Heart left ventricle (tissue), 16 donors: ENCODE data around the gene PIK3R2. TPM values are rescaled to one million over a fixed set of nuclear protein-coding genes. Genes with fewer than 3 reads are reported as not detected.
A peak's percentile ranks its signal among the peaks of the same experiment; 100 is the strongest.

Source experiments
- ATAC-seq, 4 donors: fragments of 200-7000 bp; cut with Tn5 transposase; one replicate each; pipeline ENCODE4 v1.9.1; 2020 to 2022; ENCODE audit warnings: moderate library complexity in 4 of 4, mild to moderate bottlenecking in 3 of 4, moderate number of reproducible peaks in 1 of 4
- DNase-seq, 5 donors: peaks; one replicate each; pipeline ENCODE4 v3.0.0-alpha.2; 2020
- H3K27ac ChIP-seq, 12 donors: fragments of 200-600 bp; sonication (generic) in 4 of 12; one replicate each; pipeline versions ENCODE4 v1.5.0 to v1.8.0; 2016 to 2022; ENCODE audit warnings: mild to moderate bottlenecking in 2 of 12
- H3K27me3 ChIP-seq, 9 donors: fragments of 200-600 bp; sonication (generic) in 2 of 9; one replicate each; pipeline versions ENCODE4 v1.5.1 to v1.8.0; 2016 to 2022; ENCODE audit warnings: mild to moderate bottlenecking in 3 of 9
- H3K36me3 ChIP-seq, 9 donors: fragments of 200-600 bp; sonication (generic) in 2 of 9; one replicate each; pipeline versions ENCODE4 v1.5.0 to v1.8.0; 2018 to 2022; ENCODE audit warnings: mild to moderate bottlenecking in 2 of 9
- H3K4me1 ChIP-seq, 12 donors: fragments of 200-600 bp; sonication (generic) in 4 of 12; one replicate each; pipeline versions ENCODE4 v1.5.0 to v1.8.0; 2016 to 2022; ENCODE audit warnings: mild to moderate bottlenecking in 3 of 12
- H3K4me3 ChIP-seq, 12 donors: fragments of 200-600 bp; sonication (generic) in 4 of 12; one replicate each; pipeline versions ENCODE4 v1.5.0 to v1.8.0; 2017 to 2022; ENCODE audit warnings: mild to moderate bottlenecking in 9 of 12, moderate library complexity in 4 of 12
- H3K9me3 ChIP-seq, 12 donors: fragments of 200-600 bp; sonication (generic) in 4 of 12; one replicate each; pipeline versions ENCODE4 v1.5.0 to v1.8.0; 2016 to 2022; ENCODE audit warnings: mild to moderate bottlenecking in 1 of 12
- POLR2A ChIP-seq, 2 donors: fragments of 450-650 bp; IDR thresholded peaks; one replicate each; pipeline ENCODE4 v1.6.1; 2017; ENCODE audit warnings: antibody characterized with exemption in 2 of 2, mild to moderate bottlenecking in 2 of 2, moderate library complexity in 2 of 2
- WGBS, 4 donors: extraction: QIAGEN DNeasy Blood & Tissue Kit in 2 of 4; methylation state at CpG; one replicate each; pipeline versions ENCODE4 v1.1.5 to v1.1.7; 2013 to 2018; 5-methylcytosine and 5-hydroxymethylcytosine counted together
- intact Hi-C, 10 donors: fragments of 100-400 bp; cut with DNase I; formaldehyde crosslinking; loops; one replicate each; pipeline versions ENCODE4 v1.11.1 to v1.14.2; 2022
- polyA plus RNA-seq, 2 donors: library from polyadenylated mRNA; stranded (reverse); fragments of 200-250 nt; gene quantifications; one replicate each; pipeline ENCODE4 v1.2.3, GENCODE V29; 2013
- total RNA-seq, 9 donors: library from RNA; depleted of rRNA in 2 of 9; stranded (reverse); fragments of >200 nt in 2 of 9; fragmentation: NEBNext Ultra II Directional in 3 of 9; extraction: Animal tissue kit (Norgen Biotek cat#: 25700) in 3 of 9; gene quantifications; one replicate each; pipeline versions ENCODE4 v1.1.0 to v1.2.4, GENCODE V29; 2016 to 2023
- TF ChIP-seq, protein P1 (sequence below), 12 donors: fragments of 200-600 bp; sonication (generic) in 4 of 12; IDR thresholded peaks; one replicate each; pipeline versions ENCODE4 v1.5.0 to v1.8.0; 2018 to 2022; ENCODE audit warnings: antibody characterized with exemption in 12 of 12, mild to moderate bottlenecking in 5 of 12
- donor health status: ischemic (EF 13 %, LVEDD 7.1; RV severe dilation, severe dysfunction).
- donor health status: healthy with polysubstance abuse.
- donor health status: DM: no; HTN: yes; CAD: no.
- donor health status: DM: no; HTN: no; CAD: no.
- donor health status: ischemic (EF 25% LVEDD 6.9; RV normal size, moderate dysfunction).
- donor health status: ischemic (EF 25% LVEDD 5.7; RV mildly dilated, moderate dysfunction).
- donor health status: healthy.
- donor health status: DM: yes; HTN: yes; CAD: no.
- donor health status: ischemic (EF 35%, LVEDD 5.7; RV mildly dilated, moderate dysfunction).
- donor health status: nonischemic (EF 11% LVEDD 7.7; RV severe dilation, severe dysfunction).
- donor health status: DM: yes; HTN: yes; CAD: no.
- donor health status: PGD.
- donor health status: ischemic (EF 29% LVEDD 5.4; RV normal size, mild dysfunction).
- donor health status: nonischemic (EF 23%, LVEDD 6.1; RV moderate dilation, normal function).

The PIK3R2 gene
- total and polyA plus RNA-seq, 11 donors, result 4.0 to 28.6 (median 23.4) TPM

DNA sequence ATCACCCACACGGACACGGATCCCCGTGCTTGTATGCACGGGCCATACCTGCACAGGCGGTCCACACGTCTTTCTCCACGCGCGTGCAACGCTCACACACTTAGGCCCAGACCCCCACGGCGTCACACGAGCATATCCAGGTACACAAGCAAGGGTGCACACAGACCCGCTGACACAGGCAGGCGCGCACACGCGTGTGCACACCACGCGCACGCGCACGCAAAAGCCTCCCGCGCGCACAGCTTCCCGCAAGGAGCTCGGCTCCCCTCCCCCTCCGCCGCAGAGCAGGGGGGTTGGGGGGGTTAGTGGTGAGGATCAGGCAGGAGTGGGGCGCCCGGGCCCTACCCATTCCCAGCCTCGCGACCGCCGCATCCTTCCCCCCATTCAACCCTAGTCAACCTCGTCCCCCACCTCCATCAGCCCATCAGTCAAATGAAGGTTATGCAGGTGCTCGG lies 50.5 kb downstream of the PIK3R2 start:
- DNase-seq, result peak in 1 of 5 donors; percentile 69
- H3K9me3 ChIP-seq, result no peaks in the 10 kb centered on the region
- peak in 2 of 4 donors; percentile 0 to 4 for ATAC-seq
- peak overlapping the region in 11 of 12 donors; percentile 52 to 98 (median 69) for H3K27ac ChIP-seq
- 0 to 7% (median 1%) methylated on average over 23 to 38 of the region's 38 CpGs for WGBS, 4 donors
- intact Hi-C loops, result loop anchor here in 4 of 10 donors (1.0 to 10.0 kb wide), 4 partner anchors 10 to 211 kb away; partner anchors contain the start of genes LSM4 (in 2 of the 4), MPV17L2 (in 1 of the 4) and SSBP4 (in 1 of the 4)
- no peaks in the 10 kb centered on the region for H3K27me3 ChIP-seq
- H3K4me1 ChIP-seq, result peaks cover 0 to 31% (median 22%) of the 10 kb centered on the region in 12 donors
- peak overlapping the region; percentile 56 to 91 (median 72) for H3K4me3 ChIP-seq
- no peak for TF ChIP-seq POLR2A (IDR thresholded peaks at IDR 0.05)
- TF ChIP-seq, protein P1, sequence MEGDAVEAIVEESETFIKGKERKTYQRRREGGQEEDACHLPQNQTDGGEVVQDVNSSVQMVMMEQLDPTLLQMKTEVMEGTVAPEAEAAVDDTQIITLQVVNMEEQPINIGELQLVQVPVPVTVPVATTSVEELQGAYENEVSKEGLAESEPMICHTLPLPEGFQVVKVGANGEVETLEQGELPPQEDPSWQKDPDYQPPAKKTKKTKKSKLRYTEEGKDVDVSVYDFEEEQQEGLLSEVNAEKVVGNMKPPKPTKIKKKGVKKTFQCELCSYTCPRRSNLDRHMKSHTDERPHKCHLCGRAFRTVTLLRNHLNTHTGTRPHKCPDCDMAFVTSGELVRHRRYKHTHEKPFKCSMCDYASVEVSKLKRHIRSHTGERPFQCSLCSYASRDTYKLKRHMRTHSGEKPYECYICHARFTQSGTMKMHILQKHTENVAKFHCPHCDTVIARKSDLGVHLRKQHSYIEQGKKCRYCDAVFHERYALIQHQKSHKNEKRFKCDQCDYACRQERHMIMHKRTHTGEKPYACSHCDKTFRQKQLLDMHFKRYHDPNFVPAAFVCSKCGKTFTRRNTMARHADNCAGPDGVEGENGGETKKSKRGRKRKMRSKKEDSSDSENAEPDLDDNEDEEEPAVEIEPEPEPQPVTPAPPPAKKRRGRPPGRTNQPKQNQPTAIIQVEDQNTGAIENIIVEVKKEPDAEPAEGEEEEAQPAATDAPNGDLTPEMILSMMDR (IDR thresholded peaks at IDR 0.05), result no peak
- H3K36me3 ChIP-seq, result peaks cover 0 to 31% (median 22%) of the 10 kb centered on the region in 9 donors

DNA sequence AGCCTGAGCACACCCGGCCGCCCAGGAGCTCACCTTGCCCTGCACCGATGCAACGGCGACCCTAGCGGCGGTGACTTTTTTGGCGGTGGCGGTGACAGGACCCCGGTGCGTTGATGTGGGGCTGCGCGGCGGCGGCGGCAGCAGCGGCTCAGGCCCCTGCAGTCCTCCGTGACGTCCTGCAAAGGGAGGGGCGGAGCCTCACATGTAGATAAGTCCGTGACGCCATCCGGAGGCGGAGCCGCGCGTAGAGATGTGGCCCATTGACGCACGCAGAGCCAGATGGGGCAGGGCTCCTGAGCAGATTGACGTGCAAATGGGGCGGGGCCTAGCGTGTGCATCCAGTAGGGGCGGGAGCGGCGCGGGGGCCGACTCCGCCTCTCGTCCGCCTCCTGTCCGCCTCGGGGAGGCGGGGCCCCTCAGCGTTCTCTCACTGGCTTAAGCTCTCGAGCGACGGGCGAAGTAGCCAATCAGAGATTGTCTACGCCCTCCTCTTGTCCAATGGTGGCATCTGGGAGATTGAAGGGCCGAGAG lies 51.0 kb downstream of the PIK3R2 start, which contains the start of gene RAB3A:
Gene RAB3A, minus strand, starts transcription at position 180 of the 531 bp plus-strand sequence. CDS start 1,302 bp downstream, outside the sequence.
- Histone ChIP-seq H3K27ac (peak within 1 kb of the TSS; percentile 96 to 100 (median 98)), H3K4me3 (peak within 1 kb of the TSS; percentile 56 to 91 (median 76)), H3K4me1 (peaks cover 0 to 31% (median 22%) of the 10 kb centered on the region in 12 donors), H3K27me3 (peaks cover 0 to 4% (median 0%) of the 10 kb centered on the region in 9 donors), H3K9me3 (no peaks in the 10 kb centered on the region), H3K36me3 (peaks cover 0 to 26% (median 17%) of the 10 kb centered on the region in 9 donors)
- ATAC-seq (peak; percentile 94 to 96 (median 94)), DNase-seq (peak; percentile 100)
- 0% methylated on average over 11 to 50 of the region's 50 CpGs for WGBS, 4 donors
- intact Hi-C loops, result loop anchor here in 6 of 10 donors (1.0 to 10.0 kb wide), 9 partner anchors 11 to 211 kb away; partner anchors contain the start of genes LSM4 (in 2 of the 6), JUND (in 1 of the 6), MPV17L2 (in 1 of the 6) and SSBP4 (in 1 of the 6)
- TF ChIP-seq, protein P1 (IDR thresholded peaks at IDR 0.05), result peak in 3 of 12 donors; percentile 6 to 18 (median 14)
- TF ChIP-seq POLR2A (IDR thresholded peaks at IDR 0.05), result peak; percentile 51 to 60

DNA sequence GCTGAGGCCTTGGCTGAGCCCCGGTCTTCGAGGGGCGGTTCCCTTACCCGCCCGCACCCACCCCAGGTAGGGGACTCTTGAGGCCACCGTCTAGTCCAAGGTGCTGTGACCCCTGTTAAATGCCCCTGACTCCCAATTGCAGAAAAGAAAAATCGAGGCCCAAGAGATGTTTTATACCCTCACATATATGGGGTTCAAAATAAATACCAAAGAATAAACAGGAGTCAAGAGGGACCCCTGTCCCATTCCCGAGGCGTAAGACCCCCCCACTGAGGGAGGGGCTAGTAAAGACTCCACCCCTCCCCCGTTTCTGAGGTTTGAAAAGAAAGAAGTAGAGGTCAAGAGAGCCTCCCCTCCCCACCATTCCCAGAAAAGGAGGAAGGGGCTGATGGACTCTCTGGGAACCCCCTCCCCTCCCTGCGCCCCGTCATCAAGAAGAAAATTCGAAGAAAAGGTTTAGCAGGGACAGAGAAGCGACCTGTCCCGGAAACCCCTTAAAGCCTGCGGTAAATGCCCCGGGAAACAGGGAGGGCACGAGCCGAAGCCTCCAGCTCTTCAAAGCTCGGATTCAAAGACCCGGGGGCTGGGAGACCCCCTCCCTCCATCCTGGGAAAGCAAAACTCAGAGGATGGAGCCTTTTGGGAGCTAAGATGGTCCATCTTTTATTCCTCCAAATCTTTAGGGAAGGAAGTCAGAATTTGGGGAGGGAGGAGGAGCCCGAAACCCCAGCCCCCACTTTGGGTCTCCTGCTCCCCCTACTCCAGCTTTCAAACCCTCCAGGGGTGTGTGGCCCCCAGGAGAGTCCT lies 51.6 kb downstream of the PIK3R2 start:
- peak in 1 of 5 donors; percentile 40 for DNase-seq
- TF ChIP-seq, protein P1 (IDR thresholded peaks at IDR 0.05), result no peak
- no peak for TF ChIP-seq POLR2A (IDR thresholded peaks at IDR 0.05)
- Histone ChIP-seq H3K27me3 (peaks cover 0 to 7% (median 0%) of the 10 kb centered on the region in 9 donors), H3K9me3 (no peaks in the 10 kb centered on the region), H3K4me1 (peaks cover 0 to 31% (median 22%) of the 10 kb centered on the region in 12 donors), H3K4me3 (peak overlapping the region; percentile 38 to 91 (median 74)), H3K27ac (peak overlapping the region; percentile 96 to 100 (median 98)), H3K36me3 (peaks cover 0 to 19% (median 10%) of the 10 kb centered on the region in 9 donors)
- ATAC-seq, result peak; percentile 6 to 40 (median 21)
- intact Hi-C loops, result loop anchor here in 9 of 10 donors (1.0 to 10.0 kb wide), 12 partner anchors 12 to 213 kb away; partner anchors contain the start of genes LSM4 (in 4 of the 9), SSBP4 (in 2 of the 9) and JUND (in 1 of the 9)
- WGBS, 4 donors, result 0 to 1% (median 1%) methylated on average over 16 to 22 of the region's 22 CpGs
